Brain microvascular endothelial cell (primary cell): ENCODE measurements around the gene MAP2K5.

Source experiments
- DNase-seq: peaks from one replicate; pipeline ENCODE4 v3.0.0-alpha.2; 2020
- H3K27ac ChIP-seq: fragments of 250-450 bp; sonication (Bioruptor Pico); 2 replicates; pipeline ENCODE4 v1.5.1; 2020; ENCODE audit warnings: mild to moderate bottlenecking, moderate library complexity
- H3K27me3 ChIP-seq: fragments of 250-450 bp; sonication (Bioruptor Pico); replicated peaks from 2 replicates; pipeline ENCODE4 v1.5.1; 2020; ENCODE audit warnings: mild to moderate bottlenecking
- H3K36me3 ChIP-seq: fragments of 250-450 bp; sonication (Bioruptor Pico); replicated peaks from 2 replicates; pipeline ENCODE4 v1.5.1; 2020; ENCODE audit warnings: mild to moderate bottlenecking
- H3K4me3 ChIP-seq: 2 replicates; pipeline ENCODE4 v1.5.1; 2011; ENCODE audit warnings: low read depth, mild to moderate bottlenecking, control low read depth, low read length, moderate library complexity
- CTCF ChIP-seq: IDR thresholded peaks from 2 replicates; pipeline ENCODE4 v1.5.1; 2011; ENCODE audit warnings: low read depth, mild to moderate bottlenecking, moderate library complexity, low read length, control low read depth, inconsistent platforms; ENCODE audit errors: missing control alignments
- in situ Hi-C: cut with HindIII; loops from 2 replicates; pipeline ENCODE4 v1.10.0; 2017; ENCODE audit warnings: low sequenced_read_pairs, low pct_ligation_motif_present

MAP2K5 gene

GRCh38 chr15:67753891-67754290 lies 211.4 kb downstream of the MAP2K5 start:
- no peak for TF ChIP-seq CTCF
- DNase-seq, result no peak
- in situ Hi-C loops, result no loop called here
- Histone ChIP-seq H3K4me3 (no peak overlapping the region), H3K36me3 (no peaks in the 10 kb centered on the region), H3K27me3 (no peaks in the 10 kb centered on the region), H3K27ac (no peak overlapping the region)

GRCh38 chr15:67755264-67755663 lies 212.8 kb downstream of the MAP2K5 start:
- TF ChIP-seq CTCF, result no peak
- no peak overlapping the region for H3K27ac ChIP-seq

GRCh38 chr15:67755936-67756335 lies 213.4 kb downstream of the MAP2K5 start:
- H3K4me3 ChIP-seq, result no peak overlapping the region
- TF ChIP-seq CTCF, result no peak
- in situ Hi-C loops, result no loop called here
- H3K36me3 ChIP-seq, result no peaks in the 10 kb centered on the region
- DNase-seq, result no peak
- H3K27ac ChIP-seq, result no peak overlapping the region
- H3K27me3 ChIP-seq, result no peaks in the 10 kb centered on the region

More at GRCh38 chr15:67755264-67755663, 212.8 kb downstream of the MAP2K5 start:
- Histone ChIP-seq H3K4me3 (no peak overlapping the region), H3K27me3 (no peaks in the 10 kb centered on the region), H3K36me3 (no peaks in the 10 kb centered on the region)
- DNase-seq, result no peak
- in situ Hi-C loops, result no loop called here

- H3K27me3 ChIP-seq, result no peaks in the 10 kb centered on the region
- in situ Hi-C loops, result no loop called here
- H3K27ac ChIP-seq, result no peak overlapping the region
- TF ChIP-seq CTCF, result no peak
- H3K36me3 ChIP-seq, result no peaks in the 10 kb centered on the region
- no peak for DNase-seq
- H3K4me3 ChIP-seq, result no peak overlapping the region
These were observed 216.3 kb downstream of the MAP2K5 start for GRCh38 chr15:67758619-67759300.

- in situ Hi-C loops, result no loop called here
- no peak overlapping the region for H3K4me3 ChIP-seq
These were observed 218.4 kb downstream of the MAP2K5 start for GRCh38 chr15:67760901-67761300.

More at GRCh38 chr15:67760901-67761300, 218.4 kb downstream of the MAP2K5 start:
- Histone ChIP-seq H3K27ac (no peak overlapping the region), H3K36me3 (no peaks in the 10 kb centered on the region), H3K27me3 (no peaks in the 10 kb centered on the region)
- DNase-seq, result no peak
- TF ChIP-seq CTCF, result no peak
